HG03460 (cell line): ENCODE measurements around the gene XRN2.

ENCODE experiments used
- ATAC-seq: cut with Tn5 transposase; IDR thresholded peaks from one replicate; pipeline ENCODE4 v1.9.1; 2021; ENCODE audit not compliant: unreplicated experiment

XRN2 gene

DNA sequence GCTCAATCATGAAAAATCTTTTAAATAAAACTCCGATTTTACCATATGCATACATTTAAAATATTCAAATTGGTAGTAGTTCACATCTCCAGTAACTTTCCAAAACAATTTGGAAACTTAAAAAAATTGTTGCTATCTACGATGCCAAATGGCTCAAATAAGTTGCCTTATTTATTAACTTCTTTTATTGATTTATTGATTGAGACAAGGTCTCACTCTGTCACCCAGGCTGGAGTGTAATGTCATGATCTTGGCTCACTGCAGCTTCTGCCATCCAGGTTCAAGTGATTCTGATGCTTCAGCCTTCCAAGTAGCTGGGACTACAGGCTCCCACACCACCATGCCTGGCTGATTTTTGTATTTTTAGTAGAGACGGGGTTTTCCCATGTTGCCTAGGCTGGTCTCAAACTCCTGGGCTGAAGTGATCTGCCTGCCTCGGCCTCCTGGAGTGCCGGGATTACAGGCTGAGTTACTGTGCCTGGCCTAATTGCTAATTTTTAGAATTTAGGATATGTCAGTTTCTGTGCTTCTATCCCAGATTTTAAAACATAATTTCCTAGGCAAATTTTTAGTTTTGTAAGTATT is 81.3 kb downstream of the XRN2 start:
- no peak for ATAC-seq

DNA sequence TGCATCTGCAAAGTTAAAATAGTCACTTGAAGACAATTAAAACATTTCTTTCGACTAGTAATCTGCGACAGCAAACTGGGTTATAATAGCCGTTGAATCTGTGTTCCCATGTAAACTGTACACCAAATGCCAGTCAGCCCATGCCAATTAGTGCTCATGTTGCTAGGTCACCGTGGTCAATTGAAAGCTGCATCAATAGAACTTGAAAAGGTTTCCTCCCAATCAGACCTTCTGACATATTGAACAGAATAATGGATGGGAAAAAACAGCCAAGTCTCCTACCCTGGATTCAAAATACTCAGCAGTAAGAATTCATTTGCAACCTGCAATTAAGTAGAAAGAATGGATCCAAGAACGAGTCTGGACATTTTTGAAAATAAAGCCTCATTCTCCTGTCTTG is 83.0 kb downstream of the XRN2 start:
- ATAC-seq: no peak

DNA sequence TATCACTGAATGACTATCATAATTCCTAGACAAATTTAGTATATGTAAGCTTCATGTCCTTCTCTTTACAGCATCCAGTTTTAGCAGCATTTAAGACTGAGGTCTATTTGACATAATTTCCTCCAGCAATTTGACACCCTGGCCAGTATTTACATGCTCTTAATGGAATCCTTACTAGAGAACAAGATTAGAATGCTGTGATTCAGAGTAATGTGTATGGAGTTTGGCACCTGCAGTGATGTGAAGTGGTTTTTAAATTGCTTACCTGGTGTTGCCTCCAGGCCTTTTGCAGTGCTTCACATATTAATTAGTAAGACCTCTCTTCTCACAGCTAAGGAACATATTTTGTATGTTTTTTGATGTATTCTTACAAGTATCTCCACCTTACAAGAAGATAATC is 84.4 kb downstream of the XRN2 start:
- ATAC-seq: no peak

DNA sequence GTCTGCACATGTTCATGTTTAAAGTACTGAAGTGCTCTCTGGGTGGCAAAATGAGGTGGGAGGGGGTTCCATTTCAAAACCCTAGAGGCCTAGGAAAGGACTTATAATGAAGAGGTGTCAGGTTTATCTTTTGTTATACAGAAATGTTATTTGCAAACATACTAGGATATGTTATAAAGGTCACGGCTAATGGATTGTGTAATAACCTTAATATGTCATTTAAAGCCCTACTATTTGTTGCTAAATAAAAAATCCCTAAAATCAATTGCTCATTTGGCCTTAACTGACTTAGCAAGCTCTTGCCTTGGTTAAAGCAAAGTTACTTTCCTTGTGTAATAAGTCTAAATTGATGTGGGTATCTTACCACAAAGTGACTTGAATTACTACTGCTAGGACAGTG is 85.4 kb downstream of the XRN2 start:
- ATAC-seq: no peak

DNA sequence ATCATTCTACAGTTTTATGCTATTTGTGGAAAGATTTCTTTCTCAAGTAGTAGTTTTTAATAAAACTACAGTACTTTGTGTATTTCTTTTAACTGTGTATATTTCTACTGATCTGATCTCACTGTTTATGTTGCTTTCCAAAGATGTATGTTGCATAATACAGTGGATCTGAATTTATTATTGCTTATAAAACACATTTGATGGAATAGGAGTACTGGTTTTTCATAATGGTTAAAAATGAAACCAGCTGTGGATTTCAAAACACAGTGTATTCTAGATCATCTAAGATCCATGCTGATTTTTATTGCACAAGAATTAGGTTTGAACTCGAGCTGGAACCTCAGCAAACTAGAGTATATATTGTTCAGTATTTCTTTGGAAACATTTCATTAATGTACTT is 86.2 kb downstream of the XRN2 start:
- ATAC-seq: no peak

DNA sequence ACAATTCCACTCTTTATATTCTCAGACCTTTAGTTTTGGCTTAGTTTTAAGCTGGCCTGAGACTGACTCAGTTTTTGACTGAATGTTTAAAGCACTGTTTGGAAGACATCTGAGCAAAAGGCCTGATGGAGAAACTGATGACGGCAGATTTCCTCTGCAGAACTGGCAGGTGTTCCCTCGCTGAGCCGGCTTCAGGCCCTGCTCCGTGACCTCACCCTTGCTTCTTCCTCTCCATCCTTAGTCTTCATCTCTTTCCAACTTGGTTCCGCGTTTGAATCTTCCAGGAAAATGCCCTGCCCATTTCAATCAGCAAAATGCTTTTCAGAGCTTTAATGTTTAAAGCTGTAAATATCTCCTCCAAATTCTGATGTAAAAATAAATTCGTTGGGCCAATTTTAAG is 87.6 kb downstream of the XRN2 start:
- no peak for ATAC-seq

DNA sequence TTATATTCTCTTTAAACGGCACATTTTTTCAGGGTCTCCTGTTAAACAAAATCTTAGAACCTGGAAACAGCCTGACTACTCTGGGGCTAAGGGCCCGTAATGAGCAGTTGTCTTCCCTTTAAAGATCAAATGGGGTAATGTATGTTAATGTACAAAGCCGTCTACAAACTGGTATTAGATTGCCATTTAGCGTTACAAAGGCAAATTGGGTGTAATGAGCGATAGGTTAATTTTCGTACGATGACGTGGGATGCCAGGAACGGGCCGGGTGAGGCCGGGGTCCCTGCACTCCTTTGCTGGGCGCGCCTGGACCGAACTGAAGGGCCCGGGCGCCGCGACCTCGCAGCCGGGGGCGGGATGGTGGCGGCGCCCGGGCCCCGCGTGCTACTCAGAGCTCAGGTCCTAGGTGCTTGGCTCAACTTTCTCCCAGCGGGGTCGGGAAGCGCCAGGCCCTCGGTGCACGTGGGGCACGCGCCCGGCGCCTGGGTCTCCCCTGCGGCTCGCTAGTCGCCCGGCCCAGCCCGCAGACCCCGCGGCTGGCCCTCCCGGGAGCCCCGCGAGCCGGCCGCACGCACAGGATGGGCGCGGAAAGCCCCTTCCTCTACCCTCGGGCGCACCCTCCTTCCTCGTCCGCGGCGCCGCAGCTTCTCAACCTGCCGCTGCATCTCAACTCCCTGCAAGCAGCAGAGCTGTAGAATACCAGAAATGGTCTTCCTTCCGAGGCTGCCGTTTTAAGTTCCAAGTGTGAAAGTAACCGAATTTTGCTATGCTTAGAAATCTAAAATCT is 88.2 kb downstream of the XRN2 start:
- ATAC-seq: no peak

DNA sequence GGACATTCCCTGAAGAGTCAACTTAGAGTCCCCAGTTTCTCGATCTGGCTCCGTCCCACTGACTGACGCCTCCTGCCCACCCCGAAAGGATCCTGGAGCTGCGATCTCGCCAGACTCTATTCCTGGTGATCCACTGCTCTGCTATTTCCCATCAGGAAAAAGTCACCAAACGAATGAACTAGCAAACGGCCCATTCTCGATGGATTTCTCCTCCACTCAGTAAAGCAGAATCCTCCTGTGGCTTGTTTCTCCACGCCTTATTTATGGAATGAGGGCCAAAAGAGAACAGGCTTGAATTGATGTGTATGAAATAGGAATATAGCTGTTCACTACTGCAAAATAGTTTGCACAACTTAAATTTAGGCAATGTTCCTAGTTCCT is 88.8 kb downstream of the XRN2 start:
- ATAC-seq: no peak

DNA sequence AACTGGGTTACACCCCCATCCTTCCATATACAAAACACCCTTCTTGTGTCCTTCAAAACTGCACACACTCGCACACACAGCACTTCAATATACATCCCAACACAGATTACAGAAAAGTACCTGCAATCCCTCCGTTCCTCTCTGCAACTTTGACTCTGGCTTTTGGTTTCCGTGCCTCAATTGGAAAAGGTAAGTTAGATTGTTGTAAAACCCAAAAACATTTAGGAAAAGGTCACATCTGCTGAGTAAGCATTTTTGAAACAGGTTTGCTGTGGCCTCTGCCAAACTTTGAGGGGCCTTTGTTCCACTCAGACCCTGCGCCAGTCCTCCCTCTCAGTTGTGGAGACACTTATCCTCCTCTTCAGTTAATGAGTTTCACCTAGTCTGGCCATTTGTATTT is 90.0 kb downstream of the XRN2 start:
- no peak for ATAC-seq

DNA sequence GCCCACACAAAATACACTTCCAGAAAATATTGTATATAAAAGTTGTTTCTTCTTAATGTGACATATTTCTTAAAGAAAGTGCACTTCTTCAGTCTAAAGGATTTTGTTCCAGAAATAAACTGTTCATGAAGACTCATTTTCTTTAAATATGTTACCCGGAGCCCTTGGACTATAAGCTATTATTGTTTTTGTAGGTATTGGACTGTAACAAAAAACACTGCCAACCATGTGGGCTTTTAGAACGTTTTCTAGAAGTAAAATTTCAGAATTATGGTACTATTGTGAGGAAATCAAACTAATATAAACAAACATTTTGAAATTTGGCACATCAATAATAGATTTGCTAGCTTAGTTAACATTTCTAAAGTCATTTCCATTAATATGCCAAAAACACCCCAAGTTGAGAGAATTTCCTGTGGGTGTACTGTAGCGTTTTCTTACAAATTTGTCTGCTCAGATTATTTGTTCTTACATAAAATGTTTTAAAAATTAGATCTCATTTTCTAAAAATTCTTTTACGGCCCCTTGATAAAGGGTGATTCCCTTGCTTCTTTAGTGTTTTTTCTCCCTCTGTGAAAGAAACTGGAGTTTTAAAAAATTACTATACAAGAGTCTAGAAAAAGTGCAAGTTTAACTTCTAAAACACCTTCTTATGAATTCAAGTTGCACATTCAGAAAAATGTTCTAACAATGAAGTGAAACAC is 90.8 kb downstream of the XRN2 start:
- ATAC-seq: no peak

DNA sequence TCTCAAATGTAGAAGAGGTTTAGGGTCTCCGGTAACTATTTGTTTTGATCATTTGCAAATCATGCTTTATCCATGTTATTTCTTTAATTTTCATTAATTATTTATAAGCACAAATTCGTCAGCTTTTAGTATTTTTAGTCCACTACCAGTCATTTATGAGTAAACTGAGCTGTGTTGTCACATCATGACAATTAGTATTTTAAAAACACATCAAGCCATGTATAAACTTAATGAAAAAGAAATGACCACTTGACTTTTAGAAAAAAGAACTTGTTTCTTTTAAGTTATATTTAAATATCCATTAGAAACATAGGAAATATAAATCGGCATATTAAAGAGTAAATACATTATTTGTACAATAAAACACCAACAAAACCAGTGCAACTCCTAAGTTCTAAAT is 91.4 kb downstream of the XRN2 start:
- no peak for ATAC-seq

DNA sequence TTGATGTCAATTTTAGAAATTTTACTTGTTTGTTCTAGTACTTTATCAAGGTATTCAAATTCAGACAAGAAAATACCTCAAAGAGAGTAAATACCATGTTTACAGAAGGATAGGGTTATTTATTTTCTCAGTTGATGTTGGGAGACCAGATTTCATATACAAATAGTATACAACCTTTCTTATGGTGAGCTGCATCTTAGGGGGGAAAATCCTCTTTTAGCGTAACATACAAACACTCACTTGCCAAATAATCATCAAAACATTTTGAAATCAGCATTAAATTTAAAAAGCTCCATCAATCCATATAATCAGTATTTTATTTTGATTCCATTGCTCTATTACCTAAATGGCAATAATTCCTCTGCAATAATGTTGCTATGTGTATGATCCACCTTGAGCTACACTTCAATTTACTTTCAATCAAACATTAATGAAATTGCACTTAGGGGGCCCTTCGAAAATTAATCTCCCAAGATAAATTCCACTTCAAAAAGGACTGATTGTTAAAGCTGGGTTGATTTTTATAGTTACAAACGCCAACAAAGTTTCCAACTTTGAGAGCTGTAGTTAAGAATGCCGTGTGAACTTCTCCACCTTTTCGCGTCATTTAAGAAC is 92.0 kb downstream of the XRN2 start:
- no peak for ATAC-seq

DNA sequence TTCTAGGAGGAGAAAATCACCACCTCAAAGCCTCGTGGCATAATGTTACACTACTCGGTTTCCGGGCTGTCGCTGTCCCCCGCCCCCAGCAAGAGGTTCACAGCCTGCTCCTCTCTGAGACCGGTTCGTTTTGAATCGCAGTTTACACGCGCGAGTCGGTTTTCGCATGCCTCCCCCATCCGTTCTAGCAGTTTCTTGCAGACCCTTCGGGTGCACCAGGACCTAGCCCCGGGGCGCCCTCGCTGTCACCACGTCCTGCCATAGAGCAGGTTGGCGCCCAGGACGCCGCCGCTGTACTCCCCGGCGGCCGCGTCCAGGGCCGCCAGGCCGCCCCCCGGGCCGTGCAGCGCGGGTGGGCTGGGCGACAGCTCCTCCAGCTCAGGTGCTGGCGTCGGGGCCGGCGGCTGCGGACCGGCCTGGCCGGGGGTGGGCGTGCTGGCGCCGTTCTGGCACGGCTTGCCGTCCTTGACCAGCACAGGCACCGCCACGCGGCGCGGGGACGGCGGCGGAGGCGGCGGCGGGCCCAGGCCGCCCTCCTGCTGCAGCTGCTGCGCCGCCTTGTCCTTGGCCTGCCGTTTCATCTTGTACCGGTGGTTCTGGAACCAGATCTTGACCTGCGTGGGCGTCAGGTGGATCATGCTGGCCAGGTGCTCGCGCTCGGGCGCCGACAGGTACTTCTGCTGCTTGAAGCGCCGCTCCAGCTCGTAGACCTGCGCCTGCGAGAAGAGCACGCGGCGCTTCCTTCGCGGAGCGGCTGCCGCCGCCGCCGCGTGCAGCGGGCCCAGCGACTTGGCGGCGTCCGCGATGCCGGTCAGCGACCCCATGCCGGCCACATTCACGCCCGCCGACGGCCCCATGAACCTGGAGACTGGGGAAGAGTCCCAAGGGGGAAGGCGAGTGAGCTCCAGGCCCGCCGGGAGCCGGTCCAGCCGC is 92.8 kb downstream of the XRN2 start:
- no peak for ATAC-seq

DNA sequence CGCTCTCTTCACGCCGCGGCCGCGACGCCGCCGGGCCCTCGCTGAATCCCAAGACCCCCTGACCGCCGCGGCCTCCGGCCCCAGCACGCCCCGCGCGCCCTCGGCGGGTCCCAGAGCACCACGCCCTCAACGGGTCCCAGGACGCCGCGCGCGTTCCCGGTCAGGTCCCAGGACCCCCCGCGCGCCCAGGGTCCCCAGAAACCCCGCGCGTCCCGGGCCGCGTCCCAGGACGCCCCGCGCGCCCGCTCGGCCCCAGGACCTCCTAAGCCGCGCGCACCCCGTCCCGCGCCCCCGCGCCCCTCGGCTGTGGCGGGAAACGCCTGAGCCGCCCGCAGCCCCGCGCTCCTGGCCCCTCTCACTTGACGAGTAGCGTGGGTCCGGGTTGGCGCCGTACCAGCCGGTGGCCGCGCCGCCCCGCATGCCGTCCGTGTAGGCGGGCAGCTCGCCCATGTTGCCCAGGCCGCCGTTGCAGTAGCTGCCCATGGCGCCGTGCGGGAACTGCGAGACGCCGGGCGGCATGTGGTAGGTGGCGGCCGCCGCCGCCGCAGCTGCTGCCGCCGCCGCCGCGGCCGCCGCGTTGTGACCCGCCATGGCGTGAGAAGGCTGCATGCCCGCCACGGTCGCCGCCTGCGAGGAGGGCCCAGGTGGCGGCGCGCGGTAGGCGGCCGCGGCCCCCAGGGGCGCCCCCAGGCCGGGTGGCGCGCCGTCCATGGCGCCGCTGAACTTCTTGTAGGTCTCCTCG is 93.6 kb downstream of the XRN2 start:
- no peak for ATAC-seq

DNA sequence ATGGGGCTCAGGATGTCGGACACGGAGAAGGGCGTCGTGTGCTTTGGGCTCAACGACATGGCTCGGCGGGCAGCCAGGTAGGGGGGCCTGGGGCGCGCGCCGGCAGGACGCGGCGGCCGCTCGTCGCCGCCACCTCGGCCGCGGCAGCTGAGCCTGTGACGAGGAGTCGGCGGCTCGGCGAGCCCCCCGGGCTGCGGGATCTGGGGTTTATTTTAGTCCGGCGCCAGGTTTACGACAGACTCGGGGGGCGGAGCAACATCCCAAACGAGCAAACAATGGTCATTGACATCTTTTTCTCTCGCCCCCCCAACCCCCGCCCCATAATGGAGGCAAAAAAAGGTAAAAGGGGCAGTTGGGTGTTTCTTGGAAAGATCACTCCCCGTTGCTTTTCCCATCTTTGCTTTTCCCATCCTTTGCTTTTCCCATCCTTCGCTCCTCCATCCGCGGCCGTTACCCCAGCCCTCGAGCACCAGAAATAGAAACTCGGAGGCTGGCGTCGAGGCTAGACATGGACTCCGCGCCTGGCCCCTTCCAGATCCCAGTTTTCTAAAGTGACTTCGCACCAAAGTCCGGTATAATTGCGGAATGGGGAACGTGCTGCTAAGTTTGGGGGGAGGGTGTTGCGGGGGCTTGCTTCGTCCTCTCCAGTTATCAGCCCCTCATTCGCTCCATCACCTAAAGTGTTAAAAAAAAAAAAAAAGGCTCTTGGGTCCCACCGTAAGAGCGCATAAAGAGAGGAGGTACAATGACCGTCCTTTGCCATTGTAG is 94.4 kb downstream of the XRN2 start, which contains the start of gene NKX2-4:
Gene NKX2-4, minus strand, starts transcription at position 186 of the 768 bp plus-strand sequence. Its CDS starts 127 bp downstream, at position 59.
- no peak for ATAC-seq

DNA sequence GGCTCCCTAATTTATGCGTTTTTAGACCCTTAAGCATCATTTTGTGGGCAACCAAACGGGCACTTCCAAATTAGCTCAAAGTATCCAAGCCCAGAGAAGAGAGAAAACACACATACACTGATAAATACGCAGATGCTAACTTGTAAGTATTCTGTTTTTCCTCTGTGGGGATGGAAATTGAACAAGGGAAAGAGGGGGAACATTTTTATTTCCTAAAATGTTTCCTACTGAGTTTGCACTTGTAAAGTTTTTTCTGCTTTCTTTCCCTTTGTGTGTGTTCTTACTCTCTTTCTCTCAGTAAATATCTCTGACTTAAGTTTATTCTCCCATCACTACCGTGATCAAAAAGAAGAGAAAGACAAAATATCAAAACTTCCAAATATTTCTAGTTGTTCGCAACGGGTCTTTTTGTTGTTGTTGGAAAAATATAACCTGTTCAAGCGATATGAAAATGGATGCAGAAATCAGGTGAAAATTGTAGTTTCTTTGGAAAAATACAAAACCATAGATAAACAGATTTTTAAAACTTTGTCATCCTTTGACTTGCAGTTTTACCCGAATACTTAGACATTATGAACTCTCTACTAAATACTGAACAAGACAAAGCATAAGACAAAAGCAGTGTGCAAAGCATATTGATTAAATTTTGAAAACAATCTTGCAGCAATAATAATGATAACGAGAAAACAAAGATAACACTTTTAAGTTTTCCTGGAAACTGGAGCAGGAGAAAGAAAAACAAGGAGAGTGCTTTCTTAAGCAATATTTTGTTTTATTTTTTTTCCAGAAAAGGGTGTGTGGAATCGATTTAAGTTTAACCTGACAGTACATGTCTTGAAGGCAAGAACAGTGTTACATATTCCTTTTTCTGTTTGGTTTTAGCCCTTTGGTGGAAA is 95.2 kb downstream of the XRN2 start:
- no peak for ATAC-seq

DNA sequence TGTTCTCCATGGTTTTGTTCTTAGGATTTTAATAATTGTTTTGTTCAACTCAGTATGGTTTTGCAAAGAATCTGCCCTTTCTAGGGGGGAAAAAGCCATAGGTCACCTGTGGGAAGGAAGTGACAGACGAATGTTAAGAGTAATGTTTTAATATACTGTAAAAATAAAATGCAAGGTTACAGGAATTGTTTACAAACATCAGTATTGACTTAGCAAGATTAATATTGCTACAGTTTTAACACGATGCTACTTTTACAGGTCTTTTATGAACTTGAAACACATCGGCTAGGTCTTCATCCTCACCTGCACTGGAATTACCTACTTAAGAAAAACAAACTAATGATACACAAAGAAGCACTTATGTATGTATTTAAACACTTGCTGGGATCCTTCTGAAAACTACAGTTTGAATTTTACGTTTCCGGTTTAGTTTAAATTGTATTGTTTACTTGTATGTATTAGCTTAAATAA is 95.9 kb downstream of the XRN2 start:
- ATAC-seq: no peak

DNA sequence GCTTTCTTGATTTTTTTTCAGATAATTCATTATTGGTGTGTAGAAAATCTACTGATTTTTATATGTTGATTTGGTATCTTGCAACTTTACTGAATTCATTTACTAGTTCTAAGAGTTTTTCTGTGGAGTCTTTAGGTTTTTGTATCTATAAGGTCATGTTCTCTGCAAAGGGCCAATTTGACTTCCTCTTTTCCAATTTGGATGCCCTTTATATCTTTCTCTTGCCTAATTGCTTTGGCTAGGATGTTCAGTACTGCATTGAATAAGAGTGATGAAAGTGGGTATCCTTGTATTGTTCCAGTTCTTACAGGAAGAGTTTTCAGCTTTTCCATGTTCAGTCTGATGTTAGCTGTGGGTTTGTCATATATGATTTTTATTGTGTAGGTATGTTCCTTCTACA is 108.6 kb downstream of the XRN2 start:
- no peak for ATAC-seq
